T-helper 9 cell (primary cell): ENCODE results near the gene CARD10.

Source experiments
- DNase-seq: peaks from one replicate; pipeline ENCODE4 v3.0.0-alpha.2; 2020

The CARD10 gene

DNA sequence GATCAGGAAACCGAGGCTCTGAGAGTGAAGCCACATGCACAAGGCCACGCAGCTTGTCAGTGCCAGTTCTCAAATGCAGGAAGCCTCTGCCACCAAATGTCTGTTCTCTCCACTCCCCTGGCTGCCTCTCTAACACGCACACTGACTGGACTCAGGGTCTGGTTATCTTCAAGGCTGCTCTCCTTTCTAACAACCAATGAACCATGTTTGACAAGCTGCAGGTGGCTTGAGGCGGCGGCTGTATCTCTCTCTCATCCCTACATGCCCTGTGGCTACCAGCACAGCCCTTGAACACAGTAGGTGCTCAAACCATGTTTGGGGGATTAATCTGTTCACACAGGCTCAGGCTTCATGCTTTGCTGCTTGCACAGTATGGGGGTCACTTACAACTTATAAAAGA lies 56.8 kb downstream of the CARD10 start:
- no peak for DNase-seq

DNA sequence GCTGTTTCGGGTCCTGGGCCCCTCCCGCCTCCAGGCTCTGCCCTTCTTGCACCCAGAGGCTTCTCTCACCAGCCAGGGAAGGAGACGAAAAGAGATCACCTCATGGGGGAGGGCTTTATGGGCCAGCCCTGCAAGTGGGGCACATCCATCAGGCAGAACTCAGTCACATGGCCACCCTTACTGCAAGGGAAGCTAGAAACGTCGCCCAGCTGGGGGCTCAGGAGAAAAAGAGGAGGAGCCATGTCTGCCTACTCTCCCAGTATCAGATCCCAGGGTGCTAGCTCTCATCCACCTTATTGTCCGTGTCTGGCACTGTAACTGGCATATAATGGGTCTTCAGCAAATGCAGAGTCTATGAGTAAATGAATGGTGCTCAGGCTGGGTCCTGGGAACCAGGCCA lies 57.3 kb downstream of the CARD10 start:
- no peak for DNase-seq

DNA sequence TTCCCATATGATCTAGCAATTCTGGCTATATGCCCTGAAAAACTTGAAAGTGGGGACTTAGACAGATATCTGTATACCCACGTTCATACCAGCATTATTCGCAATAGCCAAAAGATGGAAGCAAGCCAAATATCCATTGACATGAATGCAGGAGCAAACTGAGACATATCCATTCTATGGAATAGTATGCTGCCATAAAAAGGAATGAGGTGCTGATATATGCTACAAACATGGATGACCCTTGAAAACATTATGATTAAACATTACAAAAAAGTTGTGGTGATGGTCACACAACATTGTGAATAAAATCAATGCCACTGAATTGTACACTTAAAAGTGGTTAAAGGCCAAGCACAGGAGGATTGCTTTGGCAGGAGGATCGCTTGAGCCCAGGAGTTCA lies 58.5 kb downstream of the CARD10 start:
- no peak for DNase-seq

DNA sequence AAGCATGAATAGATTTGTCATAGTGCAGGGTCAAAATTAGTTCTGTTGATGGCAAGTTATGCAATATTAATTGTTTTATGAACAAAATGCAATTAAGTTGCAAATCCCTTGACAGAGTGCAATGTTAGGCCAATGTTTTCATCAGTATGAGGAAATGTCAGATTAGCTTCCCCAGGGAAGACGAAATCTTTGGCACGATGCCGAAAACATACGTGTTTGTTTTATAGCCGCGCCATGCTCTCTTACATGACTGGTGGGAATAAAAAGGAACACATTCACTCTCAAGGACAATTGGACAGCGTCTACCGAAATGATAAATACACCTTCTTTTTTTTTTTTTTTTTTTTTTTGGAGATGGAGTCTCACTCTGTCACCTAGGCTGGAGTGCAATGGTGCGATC lies 60.0 kb downstream of the CARD10 start:
- DNase-seq, result no peak

DNA sequence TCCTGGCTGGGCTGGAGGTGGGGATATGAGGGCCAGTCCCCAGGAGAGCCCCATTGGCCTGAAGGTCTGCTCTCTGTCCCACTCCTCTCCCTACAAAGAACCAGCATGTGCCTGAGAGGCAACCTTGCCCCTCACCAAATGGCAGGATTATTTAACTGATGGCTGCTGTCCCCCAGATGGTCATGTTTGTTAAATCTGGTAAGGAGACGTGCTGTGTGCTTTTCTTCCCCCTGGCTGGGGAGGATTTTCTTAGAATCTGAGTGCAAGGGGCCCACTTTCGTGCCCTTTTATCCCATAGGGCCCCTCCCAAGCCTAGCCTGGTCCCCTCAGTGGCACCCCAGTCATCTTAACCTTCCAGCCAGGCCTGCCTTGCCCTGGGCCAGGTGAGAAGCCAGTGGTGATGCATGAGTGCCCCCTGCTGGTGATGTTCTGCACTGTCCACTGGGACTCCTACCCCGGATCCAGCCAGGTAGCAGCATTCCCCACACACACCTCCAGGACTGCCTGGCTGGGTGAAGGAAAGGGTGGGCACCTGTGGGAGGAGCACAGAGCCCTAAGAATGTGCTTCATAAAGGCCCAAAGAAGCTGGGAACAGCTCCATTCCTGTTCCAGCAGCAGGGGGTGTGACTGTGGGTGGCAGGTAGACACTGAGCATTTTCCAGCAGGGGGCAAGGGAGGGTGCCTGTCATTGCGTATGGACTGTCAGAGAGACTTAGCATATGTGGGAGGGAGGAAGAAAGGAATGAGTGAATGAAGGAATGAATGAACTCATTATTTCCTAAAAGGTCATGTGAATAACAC lies 61.9 kb downstream of the CARD10 start:
- DNase-seq, result peak; percentile 84

DNA sequence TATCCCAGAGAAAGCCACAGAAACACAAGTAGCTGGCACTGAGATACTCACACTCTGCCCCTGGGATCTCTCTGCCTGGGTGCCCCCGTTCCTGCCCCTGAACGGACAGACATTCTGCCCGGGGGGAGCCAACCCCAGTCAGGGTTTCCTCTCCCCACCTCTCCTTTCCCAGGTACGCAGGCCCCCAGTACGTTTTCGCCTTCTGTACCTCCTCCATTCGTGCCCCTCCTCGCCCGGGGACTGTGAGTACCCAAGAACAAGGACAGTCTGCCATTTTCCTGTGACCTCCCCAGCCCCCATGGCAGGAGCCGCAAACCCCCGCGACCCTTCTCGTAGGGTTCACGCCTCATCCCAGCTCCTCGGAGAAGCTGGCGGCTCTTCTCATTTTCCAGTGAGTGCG lies 62.9 kb downstream of the CARD10 start:
- no peak for DNase-seq

DNA sequence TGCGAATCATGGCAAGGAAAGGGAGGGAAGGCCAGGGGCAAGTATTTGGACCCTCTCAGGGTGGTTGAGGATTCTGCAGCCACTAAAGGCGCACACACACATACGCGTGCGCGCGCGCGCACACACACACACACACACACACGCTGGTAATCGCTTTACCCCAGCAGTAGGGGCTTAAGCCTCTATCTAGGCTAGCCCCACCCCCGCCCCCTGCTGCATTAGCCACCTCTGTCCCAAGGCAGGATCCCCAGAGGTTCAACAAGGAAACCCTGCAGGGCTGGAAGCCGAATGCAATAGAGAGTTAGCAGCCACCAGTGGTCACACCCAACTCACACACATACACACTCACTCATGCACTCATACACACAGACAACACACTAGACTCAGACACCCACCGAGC lies 63.3 kb downstream of the CARD10 start:
- no peak for DNase-seq

DNA sequence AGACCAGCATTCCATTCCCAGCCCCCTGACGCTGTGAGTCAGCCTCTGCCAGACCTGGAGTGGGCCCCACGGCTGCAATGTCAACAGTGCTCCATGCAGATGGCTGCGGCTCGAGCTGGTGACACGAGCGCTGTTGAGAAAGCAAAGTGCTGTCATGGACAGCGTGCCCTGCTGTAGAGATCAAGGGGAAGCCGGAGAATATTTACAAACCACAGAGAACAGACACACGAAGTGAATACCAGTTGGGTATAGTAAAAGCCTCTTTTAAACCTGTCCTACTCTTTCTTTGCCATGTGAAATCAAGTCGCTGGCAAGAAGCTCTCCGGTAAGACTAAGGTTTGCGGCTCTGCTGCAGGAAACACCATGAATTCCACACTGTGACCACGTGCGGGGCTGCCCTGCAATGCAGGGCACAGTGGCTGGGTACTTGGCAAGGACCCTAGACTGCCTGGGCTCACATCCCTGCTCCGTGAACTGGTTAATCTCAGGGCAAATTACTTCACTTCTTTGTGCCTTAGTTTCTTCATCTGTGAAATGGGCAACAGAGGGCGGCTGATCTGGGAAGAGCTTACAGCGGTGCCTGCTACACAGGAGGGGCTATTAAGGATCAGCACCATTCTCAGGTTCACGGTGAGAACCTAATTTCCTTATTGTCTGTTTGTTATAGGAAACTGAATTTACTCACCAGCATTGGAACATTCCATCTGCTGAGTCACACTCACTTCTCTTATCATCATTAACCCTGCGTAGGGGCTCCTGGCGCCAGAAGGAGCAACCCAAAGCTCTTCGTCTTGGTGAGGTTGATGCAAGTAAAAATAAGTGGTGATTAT lies 64.1 kb downstream of the CARD10 start:
- no peak for DNase-seq

DNA sequence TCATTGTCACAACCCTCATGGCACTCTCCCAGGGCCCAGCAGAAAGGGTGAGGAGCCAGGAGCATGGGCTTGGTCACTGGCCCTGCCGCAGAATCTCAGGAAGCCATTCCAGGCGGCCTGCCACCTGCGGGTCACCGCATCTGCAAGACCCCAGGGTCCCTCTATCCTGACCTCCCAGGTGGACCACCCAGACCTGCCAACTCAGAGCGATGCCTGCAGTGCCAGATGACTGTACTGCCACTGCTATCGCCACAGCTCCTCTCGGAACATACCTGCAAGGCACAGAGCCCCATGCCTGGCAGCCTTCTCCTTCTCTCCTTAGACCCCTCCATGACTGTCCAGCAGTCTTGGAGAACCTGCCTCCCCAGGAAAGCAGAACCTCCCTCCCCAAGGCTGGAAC lies 65.5 kb downstream of the CARD10 start:
- no peak for DNase-seq

DNA sequence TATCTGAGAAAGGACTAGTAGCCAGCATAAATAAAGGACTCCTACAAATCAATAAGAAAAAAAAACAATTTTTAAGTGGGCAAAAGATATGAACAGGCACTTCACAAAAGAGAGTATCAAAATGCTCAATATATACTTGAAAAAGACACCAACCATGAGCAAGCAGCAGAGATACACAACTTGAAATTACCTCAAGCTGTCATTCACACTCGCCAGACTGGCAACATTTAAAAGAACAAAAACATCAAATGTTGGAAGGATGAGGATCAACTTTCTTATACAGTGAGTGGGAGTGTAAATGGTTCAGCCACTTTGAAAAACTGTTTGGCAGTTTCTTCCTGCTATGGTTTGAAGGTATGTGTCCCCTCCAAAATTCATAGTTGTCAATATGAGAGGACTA lies 68.0 kb downstream of the CARD10 start:
- DNase-seq, result no peak

DNA sequence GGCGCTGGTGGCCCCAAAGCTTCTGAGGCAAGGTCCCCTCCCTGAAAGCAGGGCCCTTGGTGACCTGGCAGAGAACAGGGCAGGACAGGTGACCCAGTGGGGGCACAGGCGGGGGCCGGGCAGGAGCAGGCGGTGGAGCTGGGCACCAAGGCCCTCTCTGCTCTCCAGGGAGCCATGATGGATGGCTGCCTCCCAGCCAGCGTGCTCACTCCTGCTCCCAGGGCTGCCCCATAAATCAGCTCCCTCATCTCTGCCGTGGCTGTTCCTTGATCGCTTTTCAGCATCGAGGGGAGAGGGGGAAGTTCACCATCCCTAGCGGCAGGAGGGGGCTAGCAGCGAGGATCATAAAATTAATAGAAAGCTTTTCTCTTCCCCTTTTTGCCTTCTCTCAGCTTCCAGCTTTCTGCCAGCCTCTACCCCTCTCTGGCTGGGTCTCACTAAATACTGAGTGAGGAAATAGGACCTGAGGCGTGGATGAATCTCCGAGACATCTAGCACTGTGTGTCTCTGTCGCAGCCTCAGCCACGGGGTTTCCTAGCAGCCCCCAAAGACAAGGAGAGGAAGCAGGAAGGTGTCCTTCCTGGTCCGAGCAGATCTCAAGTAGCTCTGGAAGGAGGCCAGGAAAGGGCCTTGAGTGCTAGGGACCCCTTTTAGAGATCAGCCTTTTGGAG lies 69.7 kb downstream of the CARD10 start:
- no peak for DNase-seq

DNA sequence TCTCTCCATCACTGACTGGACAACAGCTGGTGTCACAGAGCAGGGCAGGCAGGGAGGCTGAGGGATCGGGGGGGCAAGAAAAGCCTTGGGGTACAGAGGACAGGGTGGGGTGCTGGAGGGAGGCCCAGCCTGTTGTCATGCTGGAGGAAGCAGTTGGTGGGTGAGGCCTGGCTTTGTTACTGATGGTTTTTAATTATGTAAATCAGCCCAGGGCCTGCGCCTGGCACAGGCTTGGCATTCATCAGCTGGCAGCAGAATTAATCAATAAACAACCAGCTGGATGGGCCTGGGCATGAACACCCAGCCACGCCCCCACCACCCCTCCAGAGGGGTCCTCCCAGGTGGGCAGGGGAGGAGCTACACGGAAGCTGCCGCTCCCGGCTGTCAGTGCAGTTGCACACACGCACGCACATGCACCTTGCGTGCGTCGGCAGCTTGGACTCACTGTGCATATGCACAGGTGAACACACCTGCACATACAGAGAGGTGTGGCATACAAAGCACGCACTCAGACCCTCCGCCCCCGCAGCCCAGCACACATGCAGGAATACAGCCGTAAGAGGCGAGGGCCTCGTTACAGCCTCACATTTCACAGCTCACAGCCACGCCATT lies 70.6 kb downstream of the CARD10 start:
- DNase-seq, result no peak

DNA sequence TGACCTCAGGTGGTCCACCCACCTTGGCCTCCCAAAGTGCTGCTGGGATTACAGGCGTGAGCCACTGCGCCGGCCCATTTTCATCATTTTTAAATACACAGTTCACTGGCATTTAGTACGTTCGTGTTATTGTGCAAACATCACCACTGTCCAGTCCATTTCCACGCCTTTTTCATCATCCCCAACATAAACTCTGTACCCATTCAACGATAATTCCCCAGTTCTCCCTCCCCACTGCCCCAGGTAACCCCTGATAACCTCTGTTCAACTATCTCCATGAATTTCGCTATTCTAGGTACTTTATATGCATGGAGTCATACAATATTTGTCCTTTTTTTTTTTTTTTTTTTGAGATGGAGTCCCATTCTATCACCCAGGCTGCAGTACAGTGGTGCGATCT lies 73.7 kb downstream of the CARD10 start:
- DNase-seq, result no peak

DNA sequence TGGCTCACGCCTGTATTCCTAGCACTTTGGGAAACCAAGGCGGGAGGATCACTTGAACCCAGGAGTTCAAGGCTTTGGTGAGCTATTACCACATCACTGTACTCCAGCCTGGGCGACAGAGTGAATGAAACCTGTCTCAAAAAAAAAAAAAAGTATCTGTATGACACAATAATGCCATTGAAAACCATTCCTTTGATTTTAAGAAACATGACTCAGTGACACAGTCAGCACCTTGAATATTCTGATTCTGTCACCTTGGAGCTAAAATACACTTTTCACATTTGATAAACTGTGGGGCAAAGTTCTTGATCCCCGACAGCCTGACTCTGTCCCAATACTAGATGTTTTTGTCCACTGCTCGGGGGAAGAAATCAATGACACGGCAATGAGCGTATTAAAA lies 75.2 kb downstream of the CARD10 start:
- DNase-seq, result no peak

DNA sequence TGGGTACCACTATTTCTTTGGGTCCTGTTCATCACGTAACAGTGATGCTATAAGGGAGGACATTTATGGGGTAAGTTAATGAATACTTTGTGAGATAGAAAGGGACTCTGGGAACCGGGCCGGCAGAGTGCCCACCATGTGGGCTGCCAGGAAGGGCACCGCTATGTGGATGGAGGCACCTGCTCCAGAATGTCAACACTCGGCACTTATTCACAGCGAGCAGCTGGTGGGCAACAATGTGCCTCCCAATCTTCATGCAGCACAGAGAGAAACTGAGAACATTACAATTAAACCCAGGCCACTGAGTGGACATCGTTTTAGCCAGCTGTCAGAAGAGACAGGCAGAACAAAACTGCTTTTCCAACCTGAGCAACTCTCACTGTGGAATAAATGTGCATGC lies 76.1 kb downstream of the CARD10 start:
- no peak for DNase-seq

DNA sequence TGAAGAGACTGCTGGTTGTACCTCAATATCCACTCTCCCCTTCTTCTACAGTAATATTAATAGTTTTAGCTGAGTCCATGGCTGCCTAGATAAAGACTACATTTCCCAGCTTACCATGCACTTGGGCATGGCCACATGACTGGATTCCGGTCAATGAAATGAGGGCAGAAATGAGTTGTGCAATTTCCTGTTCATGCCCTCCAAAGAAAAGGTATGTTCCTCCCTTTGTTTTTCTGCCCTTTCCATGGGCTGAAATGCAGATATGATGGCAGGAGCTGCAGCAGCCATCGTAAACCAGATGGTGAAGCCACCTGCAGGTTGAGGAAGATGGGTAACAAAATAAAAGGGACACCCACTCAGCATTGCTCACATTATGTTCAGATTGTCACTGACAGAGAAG lies 76.7 kb downstream of the CARD10 start:
- no peak for DNase-seq

DNA sequence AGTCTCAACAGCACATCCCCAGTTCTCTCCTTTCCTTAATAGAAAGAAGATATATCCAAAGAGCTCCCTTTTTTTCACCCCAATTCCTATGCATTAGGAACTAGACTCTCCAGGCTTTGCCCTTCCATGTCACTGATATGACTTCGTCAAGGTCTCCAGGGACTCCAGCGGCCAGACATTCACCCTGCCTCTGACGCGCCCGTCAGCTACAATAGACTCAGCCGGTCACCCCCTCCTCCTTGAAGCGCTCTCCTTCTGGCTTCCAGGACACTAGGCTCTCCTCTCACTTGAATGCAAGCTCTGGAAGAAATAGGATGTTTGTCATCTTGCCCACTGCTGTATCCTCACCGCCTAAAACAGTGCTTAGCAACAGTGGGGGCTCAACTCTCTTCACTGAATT lies 77.1 kb downstream of the CARD10 start:
- no peak for DNase-seq

DNA sequence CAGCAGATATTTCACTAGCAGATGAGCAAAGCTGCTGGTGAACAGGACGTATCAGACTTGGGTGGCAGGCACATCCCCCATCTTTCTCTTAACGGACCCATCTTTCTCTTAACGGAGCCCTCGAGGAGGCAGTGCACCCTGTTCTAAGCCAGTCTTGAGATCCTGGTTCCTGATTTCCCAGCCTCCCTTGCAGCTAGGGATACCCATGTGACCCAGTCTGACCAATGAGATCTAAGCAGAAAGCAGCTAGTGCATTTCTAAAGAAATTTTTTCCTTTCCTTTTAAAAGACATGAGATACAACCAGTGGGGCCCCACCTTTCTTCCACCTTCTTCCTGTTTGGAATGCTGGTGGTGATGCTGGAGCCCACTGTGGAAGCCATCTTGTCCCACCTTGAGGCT lies 78.3 kb downstream of the CARD10 start:
- no peak for DNase-seq
